ENCODE results near the gene APLP1. TPM values are rescaled to one million over a fixed set of nuclear protein-coding genes. Genes with fewer than 3 reads are reported as not detected.

The APLP1 gene
- total and polyA plus RNA-seq, 2 donors from 2014 or later, result 3.8 to 13.6 TPM

DNA sequence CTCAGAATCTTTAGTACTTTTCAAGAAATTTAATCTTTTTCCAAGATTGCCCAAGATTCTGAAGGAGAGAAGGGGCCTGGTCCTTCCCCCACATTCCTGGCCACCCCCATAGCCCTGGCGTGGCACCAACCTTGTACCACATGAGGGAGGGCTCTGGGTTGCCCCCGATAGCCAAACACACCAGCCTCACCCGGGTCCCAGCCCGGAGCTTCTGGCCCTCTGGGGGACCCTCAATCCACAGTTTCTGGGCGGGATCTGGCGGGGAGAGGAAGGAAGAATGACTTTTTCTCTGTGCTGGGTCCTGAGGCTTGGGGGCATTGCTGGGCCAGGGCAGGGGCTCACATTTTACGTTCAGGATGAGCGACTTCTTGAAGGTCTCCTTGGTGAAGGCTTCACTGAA, 20.5 kb upstream of the APLP1 start:
- Histone ChIP-seq H3K4me3 (ENCODE audit: low read length in 3 of 3) (no peak overlapping the region), H3K9ac (ENCODE audit: low read length in 3 of 3) (no peak overlapping the region), H3K36me3 (ENCODE audit: control insufficient read depth in 2 of 3, insufficient read depth in 3 of 3, low read length in 3 of 3) (no peaks in the 10 kb centered on the region), H3K4me1 (ENCODE audit: control insufficient read depth in 2 of 3, insufficient read depth in 2 of 3, low read depth in 1 of 3, low read length in 3 of 3) (peaks cover 0 to 5% (median 0%) of the 10 kb centered on the region in 3 donors), H3K27ac (ENCODE audit: low read depth in 2 of 2, low read length in 2 of 2) (no peak overlapping the region), H3K9me3 (ENCODE audit: control insufficient read depth in 2 of 3, insufficient read depth in 1 of 3, low read length in 3 of 3) (no peaks in the 10 kb centered on the region), H3K27me3 (ENCODE audit: control insufficient read depth, insufficient read depth, low read length) (peaks cover 10% of the 10 kb centered on the region)
- TF ChIP-seq, protein P1, sequence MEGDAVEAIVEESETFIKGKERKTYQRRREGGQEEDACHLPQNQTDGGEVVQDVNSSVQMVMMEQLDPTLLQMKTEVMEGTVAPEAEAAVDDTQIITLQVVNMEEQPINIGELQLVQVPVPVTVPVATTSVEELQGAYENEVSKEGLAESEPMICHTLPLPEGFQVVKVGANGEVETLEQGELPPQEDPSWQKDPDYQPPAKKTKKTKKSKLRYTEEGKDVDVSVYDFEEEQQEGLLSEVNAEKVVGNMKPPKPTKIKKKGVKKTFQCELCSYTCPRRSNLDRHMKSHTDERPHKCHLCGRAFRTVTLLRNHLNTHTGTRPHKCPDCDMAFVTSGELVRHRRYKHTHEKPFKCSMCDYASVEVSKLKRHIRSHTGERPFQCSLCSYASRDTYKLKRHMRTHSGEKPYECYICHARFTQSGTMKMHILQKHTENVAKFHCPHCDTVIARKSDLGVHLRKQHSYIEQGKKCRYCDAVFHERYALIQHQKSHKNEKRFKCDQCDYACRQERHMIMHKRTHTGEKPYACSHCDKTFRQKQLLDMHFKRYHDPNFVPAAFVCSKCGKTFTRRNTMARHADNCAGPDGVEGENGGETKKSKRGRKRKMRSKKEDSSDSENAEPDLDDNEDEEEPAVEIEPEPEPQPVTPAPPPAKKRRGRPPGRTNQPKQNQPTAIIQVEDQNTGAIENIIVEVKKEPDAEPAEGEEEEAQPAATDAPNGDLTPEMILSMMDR (IDR thresholded peaks at IDR 0.05; ENCODE audit: borderline replicate concordance, extremely low read depth, insufficient read depth), result no peak
- intact Hi-C loops (cut with DNase I), result no loop called here
- DNase-seq (no peak), FAIRE-seq (no peak)

DNA sequence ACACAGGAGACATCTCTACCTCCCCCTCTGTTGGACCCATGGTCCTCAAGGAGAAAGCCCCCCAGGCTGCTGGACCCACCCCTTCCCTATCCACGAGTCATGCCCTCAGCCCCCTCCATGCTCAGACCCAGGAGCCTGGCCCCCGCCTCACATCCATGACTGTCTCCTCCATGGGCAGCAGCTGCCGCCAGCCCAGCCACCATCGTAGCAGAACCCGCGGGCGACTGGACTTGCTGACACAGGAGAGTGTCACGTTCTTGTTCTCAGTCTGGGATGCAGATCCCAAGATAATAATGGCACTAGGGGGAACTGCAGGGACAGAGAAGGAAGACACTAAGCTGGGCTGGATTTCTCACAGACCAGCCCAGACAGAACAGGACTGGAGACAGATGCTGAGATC, 19.9 kb upstream of the APLP1 start:
- TF ChIP-seq, protein P1 (IDR thresholded peaks at IDR 0.05; ENCODE audit: borderline replicate concordance, extremely low read depth, insufficient read depth), result no peak
- Histone ChIP-seq H3K4me3 (ENCODE audit: low read length in 3 of 3) (no peak overlapping the region), H3K27ac (ENCODE audit: low read depth in 2 of 2, low read length in 2 of 2) (no peak overlapping the region), H3K9me3 (ENCODE audit: control insufficient read depth in 2 of 3, insufficient read depth in 1 of 3, low read length in 3 of 3) (no peaks in the 10 kb centered on the region), H3K36me3 (ENCODE audit: control insufficient read depth in 2 of 3, insufficient read depth in 3 of 3, low read length in 3 of 3) (no peaks in the 10 kb centered on the region), H3K27me3 (ENCODE audit: control insufficient read depth, insufficient read depth, low read length) (peaks cover 10% of the 10 kb centered on the region), H3K4me1 (ENCODE audit: control insufficient read depth in 2 of 3, insufficient read depth in 2 of 3, low read depth in 1 of 3, low read length in 3 of 3) (peaks cover 0 to 5% (median 0%) of the 10 kb centered on the region in 3 donors), H3K9ac (ENCODE audit: low read length in 3 of 3) (no peak overlapping the region)
- no peak for FAIRE-seq
- DNase-seq, result no peak
- intact Hi-C loops (cut with DNase I), result no loop called here

DNA sequence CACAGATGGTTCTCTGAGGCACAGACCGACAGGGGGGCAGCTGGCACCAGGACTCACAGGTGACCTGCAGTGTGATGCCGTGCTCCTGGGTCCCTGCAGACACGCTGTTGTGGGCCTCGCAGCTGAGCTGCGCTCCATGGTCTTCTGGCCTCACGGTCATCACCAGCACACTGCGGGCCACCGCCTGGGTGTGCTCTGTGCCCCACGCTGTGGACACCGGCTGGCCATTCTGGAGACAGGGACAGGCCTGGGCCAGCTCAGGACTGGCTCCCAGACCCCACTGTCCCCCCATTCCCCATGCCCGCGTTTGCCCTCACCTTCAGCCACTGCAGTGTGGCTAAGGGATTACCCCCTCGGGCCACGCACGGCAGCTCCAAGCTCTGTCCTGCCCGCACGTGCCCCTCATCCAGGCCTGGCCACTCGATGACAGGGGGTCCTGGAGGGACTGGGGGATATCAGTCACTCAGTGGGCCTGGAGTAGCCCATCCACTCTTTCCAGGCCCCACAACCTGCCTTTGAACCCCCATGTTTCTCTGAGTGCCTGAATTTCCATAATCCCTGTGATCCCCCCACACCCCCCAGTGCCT, 19.4 kb upstream of the APLP1 start:
- Histone ChIP-seq H3K27ac (ENCODE audit: low read depth in 2 of 2, low read length in 2 of 2) (no peak overlapping the region), H3K36me3 (ENCODE audit: control insufficient read depth in 2 of 3, insufficient read depth in 3 of 3, low read length in 3 of 3) (no peaks in the 10 kb centered on the region), H3K9ac (ENCODE audit: low read length in 3 of 3) (no peak overlapping the region), H3K9me3 (ENCODE audit: control insufficient read depth in 2 of 3, insufficient read depth in 1 of 3, low read length in 3 of 3) (no peaks in the 10 kb centered on the region), H3K27me3 (ENCODE audit: control insufficient read depth, insufficient read depth, low read length) (peaks cover 10% of the 10 kb centered on the region), H3K4me3 (ENCODE audit: low read length in 3 of 3) (no peak overlapping the region), H3K4me1 (ENCODE audit: control insufficient read depth in 2 of 3, insufficient read depth in 2 of 3, low read depth in 1 of 3, low read length in 3 of 3) (peaks cover 0 to 5% (median 0%) of the 10 kb centered on the region in 3 donors)
- intact Hi-C loops (cut with DNase I), result no loop called here
- DNase-seq, result no peak
- TF ChIP-seq, protein P1 (IDR thresholded peaks at IDR 0.05; ENCODE audit: borderline replicate concordance, extremely low read depth, insufficient read depth), result no peak
- FAIRE-seq, result no peak

Measured in kidney (tissue), 14 donors.